Measurements from ENCODE around the gene FBXW12. TPM values are rescaled to one million over a fixed set of nuclear protein-coding genes. Genes with fewer than 3 reads are reported as not detected.

Gene FBXW12
- total and polyA plus RNA-seq, 2 donors (not counting 1 experiment from before 2014, with no cell fraction given): not detected

GRCh38 chr3:48432411-48433371, 60.7 kb downstream of the FBXW12 start:
- WGBS (ENCODE audit: insufficient coverage): 95% methylated on average over 14 of the region's 16 CpGs
- DNase-seq (no peak), ATAC-seq (ENCODE audit: low read depth) (no peak)
- Histone ChIP-seq H3K4me1 (ENCODE audit: control insufficient read depth in 2 of 2, insufficient read depth in 2 of 2, low read length in 2 of 2) (peaks cover 12 to 13% of the 10 kb centered on the region in 2 donors), H3K4me2 (replicated peaks; ENCODE audit: low read depth, low read length, poor library complexity, severe bottlenecking) (no peak overlapping the region), H3K27me3 (replicated peaks in 1 of 4; ENCODE audit: control extremely low read depth in 1 of 4, control insufficient read depth in 3 of 4, insufficient read depth in 4 of 4, low read length in 3 of 4) (peaks cover 0 to 9% (median 3%) of the 10 kb centered on the region in 4 experiments), H4K20me1 (ENCODE audit: control insufficient read depth, insufficient read depth, low read length, poor library complexity, severe bottlenecking) (no peaks in the 10 kb centered on the region), H3K9me3 (ENCODE audit: control extremely low read depth in 1 of 3, control insufficient read depth in 2 of 3, insufficient read depth in 1 of 3, low read length in 2 of 3) (peaks cover 0 to 3% (median 0%) of the 10 kb centered on the region in 3 donors), H3K27ac (ENCODE audit: low read length in 2 of 2) (no peak overlapping the region), H3K36me3 (replicated peaks in 1 of 2; ENCODE audit: control extremely low read depth in 1 of 2, control insufficient read depth in 1 of 2, extremely low read depth in 1 of 2, insufficient read depth in 2 of 2, low read length in 1 of 2) (peaks cover 0 to 16% of the 10 kb centered on the region in 2 experiments), H3K4me3 (ENCODE audit: control extremely low read depth in 1 of 5, extremely low read depth in 1 of 5, insufficient read depth in 1 of 5, low read depth in 2 of 5, low read length in 4 of 5) (no peak overlapping the region), H3K9ac (ENCODE audit: low read length) (no peak overlapping the region), H2AFZ (ENCODE audit: insufficient read depth, low read depth, low read length, poor library complexity, severe bottlenecking) (no peak overlapping the region), H3K79me2 (ENCODE audit: control insufficient read depth, insufficient read depth, low read length) (peaks cover 12% of the 10 kb centered on the region)
- Mint-ChIP-seq H3K4me1 (peaks cover 12% of the 10 kb centered on the region), H3K4me3 (no peak overlapping the region), H3K27ac (no peak overlapping the region), H3K27me3 (peaks cover 9% of the 10 kb centered on the region), H3K9me3 (ENCODE audit: insufficient read depth) (no peaks in the 10 kb centered on the region)
- ChIA-PET CTCF (interaction anchor here (0.5 to 13.4 kb wide), 9 partner anchors 10 to 161 kb away, joined by 3 to 330 read pairs (median 3); partner anchors contain the start of gene ATRIP), POLR2A (interaction anchor here (0.5 kb wide), 2 partner anchors 17 to 1908 kb away, joined by 3 read pairs; no protein-coding TSS in a partner anchor)
- TF ChIP-seq, protein P1, sequence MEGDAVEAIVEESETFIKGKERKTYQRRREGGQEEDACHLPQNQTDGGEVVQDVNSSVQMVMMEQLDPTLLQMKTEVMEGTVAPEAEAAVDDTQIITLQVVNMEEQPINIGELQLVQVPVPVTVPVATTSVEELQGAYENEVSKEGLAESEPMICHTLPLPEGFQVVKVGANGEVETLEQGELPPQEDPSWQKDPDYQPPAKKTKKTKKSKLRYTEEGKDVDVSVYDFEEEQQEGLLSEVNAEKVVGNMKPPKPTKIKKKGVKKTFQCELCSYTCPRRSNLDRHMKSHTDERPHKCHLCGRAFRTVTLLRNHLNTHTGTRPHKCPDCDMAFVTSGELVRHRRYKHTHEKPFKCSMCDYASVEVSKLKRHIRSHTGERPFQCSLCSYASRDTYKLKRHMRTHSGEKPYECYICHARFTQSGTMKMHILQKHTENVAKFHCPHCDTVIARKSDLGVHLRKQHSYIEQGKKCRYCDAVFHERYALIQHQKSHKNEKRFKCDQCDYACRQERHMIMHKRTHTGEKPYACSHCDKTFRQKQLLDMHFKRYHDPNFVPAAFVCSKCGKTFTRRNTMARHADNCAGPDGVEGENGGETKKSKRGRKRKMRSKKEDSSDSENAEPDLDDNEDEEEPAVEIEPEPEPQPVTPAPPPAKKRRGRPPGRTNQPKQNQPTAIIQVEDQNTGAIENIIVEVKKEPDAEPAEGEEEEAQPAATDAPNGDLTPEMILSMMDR (IDR thresholded peaks at IDR 0.05): no peak
- TF ChIP-seq EZH2 (IDR thresholded peaks at IDR 0.05; ENCODE audit: borderline replicate concordance, insufficient read depth, low read depth, low read length, poor library complexity, severe bottlenecking): no peak
- intact Hi-C loops (cut with micrococcal nuclease): no loop called here

All from B cell (primary cell).